ENCODE results near the gene MRAS.
A peak's percentile ranks its signal among the peaks of the same experiment; 100 is the strongest.

The MRAS gene

GRCh38 chr3:138344754-138345153 lies 3.6 kb upstream of the MRAS start:
- DNase-seq, result no peak

- DNase-seq, result peak; percentile 15 to 42 (median 32)
Observed at GRCh38 chr3:138348754-138349739, 668 bp downstream of the MRAS start.

GRCh38 chr3:138349926-138350665 lies 1.7 kb downstream of the MRAS start:
- DNase-seq, result peak; percentile 65 to 87 (median 81)

GRCh38 chr3:138351151-138351550 lies 2.8 kb downstream of the MRAS start:
- DNase-seq, result no peak

- no peak for DNase-seq
Observed at GRCh38 chr3:138351916-138352550, 3.7 kb downstream of the MRAS start.

- DNase-seq, result no peak
Observed at GRCh38 chr3:138354376-138354775, 6.0 kb downstream of the MRAS start.

- DNase-seq, result no peak
Observed at GRCh38 chr3:138355071-138355470, 6.7 kb downstream of the MRAS start.

- DNase-seq, result no peak
Observed at GRCh38 chr3:138356730-138357405, 8.5 kb downstream of the MRAS start.

- DNase-seq, result no peak
Observed at GRCh38 chr3:138359148-138359918, 11.0 kb downstream of the MRAS start.

- no peak for DNase-seq
Observed at GRCh38 chr3:138359919-138360868, 11.8 kb downstream of the MRAS start.

GRCh38 chr3:138360869-138361525 lies 12.6 kb downstream of the MRAS start:
- DNase-seq, result no peak

GRCh38 chr3:138361561-138361971 lies 13.2 kb downstream of the MRAS start:
- no peak for DNase-seq

- no peak for DNase-seq
Observed at GRCh38 chr3:138362538-138362937, 14.2 kb downstream of the MRAS start.

- DNase-seq, result no peak
Observed at GRCh38 chr3:138363322-138363721, 14.9 kb downstream of the MRAS start.

- no peak for DNase-seq
Observed at GRCh38 chr3:138364356-138365252, 16.2 kb downstream of the MRAS start.

GRCh38 chr3:138365253-138365555 lies 16.8 kb downstream of the MRAS start:
- DNase-seq, result no peak

GRCh38 chr3:138366006-138366759 lies 17.8 kb downstream of the MRAS start:
- DNase-seq, result no peak

- DNase-seq, result peak in 1 of 4 experiments; percentile 18
Observed at GRCh38 chr3:138367326-138367850, 19.0 kb downstream of the MRAS start.

Data from suppressor macrophage (primary cell).